ENCODE results near the gene F13A1. TPM values are rescaled to one million over a fixed set of nuclear protein-coding genes. Genes with fewer than 3 reads are reported as not detected.

F13A1 gene
- total RNA-seq, 1 donor, result not detected

- TF ChIP-seq CTCF (IDR thresholded peaks at IDR 0.05; ENCODE audit: insufficient read depth, low read length), result no peak
- no peak overlapping the region for H3K4me3 ChIP-seq (ENCODE audit: low read depth, low read length)
- DNase-seq (ENCODE audit: low read depth), result no peak
Observed at GRCh38 chr6:6210994-6211393, 109.5 kb downstream of the F13A1 start.

GRCh38 chr6:6202886-6203285, 117.6 kb downstream of the F13A1 start:
- no peak for DNase-seq (ENCODE audit: low read depth)
- TF ChIP-seq CTCF (IDR thresholded peaks at IDR 0.05; ENCODE audit: insufficient read depth, low read length), result no peak
- H3K4me3 ChIP-seq (ENCODE audit: low read depth, low read length), result no peak overlapping the region

- TF ChIP-seq CTCF (IDR thresholded peaks at IDR 0.05; ENCODE audit: insufficient read depth, low read length), result no peak
- no peak for DNase-seq (ENCODE audit: low read depth)
Observed at GRCh38 chr6:6201200-6201599, 119.3 kb downstream of the F13A1 start.

GRCh38 chr6:6199678-6200077, 120.8 kb downstream of the F13A1 start:
- no peak overlapping the region for H3K4me3 ChIP-seq (ENCODE audit: low read depth, low read length)
- no peak for TF ChIP-seq CTCF (IDR thresholded peaks at IDR 0.05; ENCODE audit: insufficient read depth, low read length)
- no peak for DNase-seq (ENCODE audit: low read depth)

More at GRCh38 chr6:6201200-6201599, 119.3 kb downstream of the F13A1 start:
- no peak overlapping the region for H3K4me3 ChIP-seq (ENCODE audit: low read depth, low read length)

GRCh38 chr6:6196762-6197161, 123.7 kb downstream of the F13A1 start:
- TF ChIP-seq CTCF (IDR thresholded peaks at IDR 0.05; ENCODE audit: insufficient read depth, low read length), result no peak
- no peak for DNase-seq (ENCODE audit: low read depth)

GRCh38 chr6:6195080-6195479, 125.4 kb downstream of the F13A1 start:
- TF ChIP-seq CTCF (IDR thresholded peaks at IDR 0.05; ENCODE audit: insufficient read depth, low read length), result no peak
- H3K4me3 ChIP-seq (ENCODE audit: low read depth, low read length), result no peak overlapping the region
- no peak for DNase-seq (ENCODE audit: low read depth)

More at GRCh38 chr6:6196762-6197161, 123.7 kb downstream of the F13A1 start:
- no peak overlapping the region for H3K4me3 ChIP-seq (ENCODE audit: low read depth, low read length)

GRCh38 chr6:6193221-6193745, 127.2 kb downstream of the F13A1 start:
- no peak for DNase-seq (ENCODE audit: low read depth)
- no peak for TF ChIP-seq CTCF (IDR thresholded peaks at IDR 0.05; ENCODE audit: insufficient read depth, low read length)
- H3K4me3 ChIP-seq (ENCODE audit: low read depth, low read length), result no peak overlapping the region

Data from fibroblast of the aortic adventitia (primary cell).